Body of pancreas (tissue), 4 donors: Measurements from ENCODE around the gene CFC1B.
"Not testable (repeated sequence)": the region's sequence is repeated elsewhere in the genome, so short reads cannot be mapped to it uniquely, and the experiment has no call there.

Source experiments
- POLR2A ChIP-seq, 3 donors: fragments of 450-650 bp; IDR thresholded peaks; one replicate each; pipeline ENCODE4 v1.6.1; 2016; ENCODE audit warnings: antibody characterized with exemption in 3 of 3, mild to moderate bottlenecking in 2 of 3
- TF ChIP-seq, protein P1 (sequence below), 7 experiments: fragments of 450-650 bp in 4 of 7; fragments of 200-600 bp in 3 of 7; sonication (generic) in 3 of 7; IDR thresholded peaks; one replicate each; pipeline ENCODE4 v1.5.1; 2016 to 2019; ENCODE audit warnings: antibody characterized with exemption in 7 of 7

DNA sequence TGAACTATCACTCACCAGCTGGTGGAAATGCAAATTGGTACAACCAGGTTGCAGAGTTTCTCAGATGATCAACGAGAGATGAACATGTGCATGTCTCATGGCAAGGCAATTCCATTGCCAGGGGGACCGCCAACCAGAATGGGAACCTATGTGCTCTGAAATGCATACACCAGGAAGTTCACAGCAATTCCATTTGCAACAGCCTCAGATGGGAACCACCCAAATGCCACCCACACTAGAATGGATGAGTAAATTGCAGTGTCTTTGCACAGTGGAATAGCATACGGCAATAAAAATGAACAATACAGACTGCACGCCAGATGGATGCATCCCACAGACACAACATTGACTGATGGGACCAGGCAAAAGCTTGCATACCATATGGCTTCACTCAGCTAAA is 21.8 kb downstream of the CFC1B start:
- TF ChIP-seq, protein P1, sequence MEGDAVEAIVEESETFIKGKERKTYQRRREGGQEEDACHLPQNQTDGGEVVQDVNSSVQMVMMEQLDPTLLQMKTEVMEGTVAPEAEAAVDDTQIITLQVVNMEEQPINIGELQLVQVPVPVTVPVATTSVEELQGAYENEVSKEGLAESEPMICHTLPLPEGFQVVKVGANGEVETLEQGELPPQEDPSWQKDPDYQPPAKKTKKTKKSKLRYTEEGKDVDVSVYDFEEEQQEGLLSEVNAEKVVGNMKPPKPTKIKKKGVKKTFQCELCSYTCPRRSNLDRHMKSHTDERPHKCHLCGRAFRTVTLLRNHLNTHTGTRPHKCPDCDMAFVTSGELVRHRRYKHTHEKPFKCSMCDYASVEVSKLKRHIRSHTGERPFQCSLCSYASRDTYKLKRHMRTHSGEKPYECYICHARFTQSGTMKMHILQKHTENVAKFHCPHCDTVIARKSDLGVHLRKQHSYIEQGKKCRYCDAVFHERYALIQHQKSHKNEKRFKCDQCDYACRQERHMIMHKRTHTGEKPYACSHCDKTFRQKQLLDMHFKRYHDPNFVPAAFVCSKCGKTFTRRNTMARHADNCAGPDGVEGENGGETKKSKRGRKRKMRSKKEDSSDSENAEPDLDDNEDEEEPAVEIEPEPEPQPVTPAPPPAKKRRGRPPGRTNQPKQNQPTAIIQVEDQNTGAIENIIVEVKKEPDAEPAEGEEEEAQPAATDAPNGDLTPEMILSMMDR (IDR thresholded peaks at IDR 0.05): not testable (repeated sequence)
- not testable (repeated sequence) for TF ChIP-seq POLR2A (IDR thresholded peaks at IDR 0.05)
